Measurements from ENCODE around the gene SPG21.

SPG21 gene

GRCh38 chr15:64991536-64992135 is 1.9 kb upstream of the SPG21 start:
- DNase-seq = no peak

GRCh38 chr15:64990168-64990470 is 405 bp upstream of the SPG21 start:
- DNase-seq = no peak

- no peak for DNase-seq
Measured at GRCh38 chr15:64987136-64987535, 2.6 kb downstream of the SPG21 start.

GRCh38 chr15:64985366-64986033 is 4.2 kb downstream of the SPG21 start:
- peak; percentile 90 for DNase-seq

- no peak for DNase-seq
Measured at GRCh38 chr15:64982472-64982871, 7.2 kb downstream of the SPG21 start.

GRCh38 chr15:64981812-64982431 is 7.8 kb downstream of the SPG21 start:
- DNase-seq = no peak

GRCh38 chr15:64979252-64979710 is 10.4 kb downstream of the SPG21 start:
- no peak for DNase-seq

- DNase-seq = no peak
Measured at GRCh38 chr15:64975390-64975789, 14.3 kb downstream of the SPG21 start.

GRCh38 chr15:64970698-64971097 is 19.0 kb downstream of the SPG21 start:
- no peak for DNase-seq

- no peak for DNase-seq
Measured at GRCh38 chr15:64969401-64969800, 20.3 kb downstream of the SPG21 start.

- DNase-seq = no peak
Measured at GRCh38 chr15:64961013-64961412, 28.7 kb downstream of the SPG21 start.

GRCh38 chr15:64960153-64960552 is 29.6 kb downstream of the SPG21 start:
- DNase-seq = no peak

GRCh38 chr15:64959128-64959527 is 30.6 kb downstream of the SPG21 start:
- no peak for DNase-seq

- no peak for DNase-seq
Measured at GRCh38 chr15:64954395-64954794, 35.3 kb downstream of the SPG21 start.

- DNase-seq = no peak
Measured at GRCh38 chr15:64951777-64952418, 37.8 kb downstream of the SPG21 start.

GRCh38 chr15:64950888-64951287 is 38.8 kb downstream of the SPG21 start:
- no peak for DNase-seq

GRCh38 chr15:64949383-64950186 is 40.1 kb downstream of the SPG21 start:
- DNase-seq = no peak

GRCh38 chr15:64948916-64949315 is 40.8 kb downstream of the SPG21 start:
- no peak for DNase-seq

GRCh38 chr15:64947211-64947610 is 42.5 kb downstream of the SPG21 start:
- DNase-seq = no peak

GRCh38 chr15:64944961-64945360 is 44.8 kb downstream of the SPG21 start:
- DNase-seq = no peak

GRCh38 chr15:64943512-64944225 is 46.0 kb downstream of the SPG21 start:
- DNase-seq = no peak

GRCh38 chr15:64942356-64942755 is 47.4 kb downstream of the SPG21 start:
- no peak for DNase-seq

GRCh38 chr15:64938192-64938591 is 51.5 kb downstream of the SPG21 start:
- no peak for DNase-seq
